ENCODE data around the gene ACTN4.

ACTN4 gene

DNA sequence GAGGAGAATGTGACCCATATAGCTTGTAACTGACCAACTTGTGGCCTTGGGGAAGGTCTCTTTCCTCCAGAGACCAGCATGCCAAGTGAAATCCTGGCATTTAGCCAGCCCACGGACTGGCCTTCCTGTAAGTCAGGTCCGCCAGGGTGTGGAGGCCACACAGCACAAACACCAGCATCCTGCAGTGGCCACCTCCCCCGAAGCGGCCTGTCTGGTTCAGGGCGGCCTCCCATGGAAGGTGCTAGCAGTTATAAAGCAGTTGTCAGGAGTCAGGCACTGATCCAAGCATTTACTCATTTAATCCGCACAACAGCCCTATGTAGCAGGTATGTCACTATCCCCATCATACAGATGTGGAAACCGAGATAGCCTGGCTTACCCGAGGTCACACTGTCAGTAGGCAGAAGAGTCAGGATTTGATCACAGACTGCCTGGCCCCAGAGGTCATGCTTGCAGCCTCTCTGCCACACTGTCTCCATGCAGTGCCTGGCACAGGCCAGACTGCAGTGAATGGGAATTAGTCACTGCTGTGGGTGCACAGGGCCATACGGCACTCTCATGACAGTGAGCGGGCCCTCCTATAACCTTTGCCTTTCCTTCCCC lies 60.2 kb downstream of the ACTN4 start:
- peak overlapping the region; percentile 59 for H3K27ac ChIP-seq
- TF ChIP-seq, protein P1, sequence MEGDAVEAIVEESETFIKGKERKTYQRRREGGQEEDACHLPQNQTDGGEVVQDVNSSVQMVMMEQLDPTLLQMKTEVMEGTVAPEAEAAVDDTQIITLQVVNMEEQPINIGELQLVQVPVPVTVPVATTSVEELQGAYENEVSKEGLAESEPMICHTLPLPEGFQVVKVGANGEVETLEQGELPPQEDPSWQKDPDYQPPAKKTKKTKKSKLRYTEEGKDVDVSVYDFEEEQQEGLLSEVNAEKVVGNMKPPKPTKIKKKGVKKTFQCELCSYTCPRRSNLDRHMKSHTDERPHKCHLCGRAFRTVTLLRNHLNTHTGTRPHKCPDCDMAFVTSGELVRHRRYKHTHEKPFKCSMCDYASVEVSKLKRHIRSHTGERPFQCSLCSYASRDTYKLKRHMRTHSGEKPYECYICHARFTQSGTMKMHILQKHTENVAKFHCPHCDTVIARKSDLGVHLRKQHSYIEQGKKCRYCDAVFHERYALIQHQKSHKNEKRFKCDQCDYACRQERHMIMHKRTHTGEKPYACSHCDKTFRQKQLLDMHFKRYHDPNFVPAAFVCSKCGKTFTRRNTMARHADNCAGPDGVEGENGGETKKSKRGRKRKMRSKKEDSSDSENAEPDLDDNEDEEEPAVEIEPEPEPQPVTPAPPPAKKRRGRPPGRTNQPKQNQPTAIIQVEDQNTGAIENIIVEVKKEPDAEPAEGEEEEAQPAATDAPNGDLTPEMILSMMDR (conservative IDR thresholded peaks at IDR 0.05) = no peak
- TF ChIP-seq ZFX (IDR thresholded peaks at IDR 0.05) = no peak

DNA sequence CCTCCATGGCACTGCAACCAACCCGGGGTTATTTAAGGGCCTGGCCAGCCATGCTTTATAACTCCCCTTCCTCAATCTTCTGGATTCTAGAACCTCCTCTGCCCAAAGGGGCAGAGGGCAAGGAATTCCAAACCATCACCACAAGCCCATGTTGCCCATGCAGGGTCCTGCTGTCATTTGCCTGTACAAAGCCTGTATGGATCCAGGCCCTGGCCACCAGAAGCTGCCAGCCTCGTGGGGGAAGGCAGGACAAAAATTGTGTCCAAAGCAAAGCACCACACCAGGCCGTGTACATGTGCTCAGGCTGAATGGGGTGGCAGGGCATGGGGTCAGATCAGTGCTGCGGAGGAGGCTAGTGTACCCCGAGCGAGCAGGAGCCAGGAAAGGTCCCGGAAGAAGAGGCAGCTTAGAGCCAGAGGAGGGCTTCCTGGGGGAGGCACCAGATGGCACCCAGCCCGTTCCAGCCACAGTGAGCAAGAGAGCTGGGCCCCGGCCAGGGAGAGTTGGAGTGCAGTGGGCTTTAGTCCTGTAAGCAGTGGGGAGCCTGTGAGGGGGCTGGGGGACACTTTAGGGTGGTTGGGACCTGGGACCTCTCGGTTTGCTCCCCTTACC lies 61.1 kb downstream of the ACTN4 start:
- no peak for TF ChIP-seq ZFX (IDR thresholded peaks at IDR 0.05)
- TF ChIP-seq, protein P1 (conservative IDR thresholded peaks at IDR 0.05) = no peak
- peak overlapping the region; percentile 59; the same call in 1 of the 2 replicates for H3K27ac ChIP-seq

- TF ChIP-seq, protein P1 (conservative IDR thresholded peaks at IDR 0.05) = no peak
- no peak for TF ChIP-seq ZFX (IDR thresholded peaks at IDR 0.05)
Observed at GRCh38 chr19:38709119-38709518, 61.7 kb downstream of the ACTN4 start.

GRCh38 chr19:38709671-38710415 lies 62.4 kb downstream of the ACTN4 start:
- TF ChIP-seq, protein P1 (conservative IDR thresholded peaks at IDR 0.05) = no peak
- TF ChIP-seq ZFX (IDR thresholded peaks at IDR 0.05) = no peak
- H3K27ac ChIP-seq = no peak overlapping the region

More at GRCh38 chr19:38709119-38709518, 61.7 kb downstream of the ACTN4 start:
- H3K27ac ChIP-seq = no peak overlapping the region

GRCh38 chr19:38710416-38710702 lies 62.9 kb downstream of the ACTN4 start:
- no peak overlapping the region for H3K27ac ChIP-seq
- TF ChIP-seq, protein P1 (conservative IDR thresholded peaks at IDR 0.05) = no peak

DNA sequence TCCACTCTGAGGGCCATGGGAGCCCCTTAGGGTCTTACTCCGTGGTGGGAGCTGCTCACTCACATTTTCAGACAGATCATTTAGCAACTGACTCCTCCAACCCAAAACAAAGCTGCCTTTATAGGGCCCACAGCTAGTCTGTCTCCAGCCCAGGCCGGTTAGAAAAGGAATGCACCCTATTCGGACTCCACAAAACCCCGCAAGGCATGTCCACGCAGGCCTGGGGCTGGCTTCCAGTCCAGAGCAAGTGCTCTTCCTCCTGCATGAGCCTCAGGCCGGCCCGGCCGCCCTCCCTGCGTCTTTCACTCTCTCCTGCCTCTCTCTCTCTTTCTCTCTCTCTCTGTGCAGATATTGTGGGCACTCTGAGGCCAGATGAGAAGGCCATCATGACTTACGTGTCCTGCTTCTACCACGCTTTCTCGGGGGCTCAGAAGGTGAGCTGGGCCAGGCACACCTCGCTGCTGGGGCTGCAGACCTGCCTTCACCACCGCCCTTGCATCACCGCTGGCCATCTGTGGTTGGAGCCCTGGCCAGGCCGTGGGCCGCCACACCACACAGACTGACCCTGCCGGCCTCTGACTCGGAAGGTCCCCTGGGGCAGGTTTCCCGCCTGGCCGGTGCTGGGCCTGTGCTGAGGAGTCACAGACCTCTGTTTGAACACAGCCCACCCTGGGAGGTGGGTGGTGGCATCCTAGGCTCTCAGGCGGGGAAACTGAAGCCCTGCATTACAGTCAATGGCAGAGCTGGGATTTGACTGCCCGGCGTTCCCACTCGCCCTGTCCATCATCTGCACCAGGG lies 63.7 kb downstream of the ACTN4 start:
- TF ChIP-seq, protein P1 (conservative IDR thresholded peaks at IDR 0.05) = no peak
- no peak for TF ChIP-seq ZFX (IDR thresholded peaks at IDR 0.05)
- H3K27ac ChIP-seq = no peak overlapping the region

Measured in C4-2B (cell line).